ENCODE results near the gene BCAS3.

DNA sequence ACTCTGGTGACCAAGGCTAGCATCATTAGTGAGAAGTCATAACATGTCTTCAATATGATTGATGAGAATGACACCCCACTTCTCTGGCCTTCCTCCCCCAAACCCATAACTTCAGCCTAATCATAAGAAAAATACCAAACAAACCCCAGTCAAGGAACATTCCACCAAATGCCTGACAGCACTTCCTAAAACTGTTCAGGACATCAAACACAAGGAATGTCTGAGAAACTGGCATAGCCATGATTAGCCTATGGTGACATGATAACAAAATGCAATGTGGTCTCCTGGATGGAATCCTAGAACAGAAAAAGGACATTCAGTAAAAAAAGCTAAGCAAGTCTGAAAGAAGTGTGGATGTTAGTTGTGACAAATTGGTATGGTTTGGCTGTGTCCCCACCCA, 749.9 kb downstream of the BCAS3 start:
- TF ChIP-seq, protein P1, sequence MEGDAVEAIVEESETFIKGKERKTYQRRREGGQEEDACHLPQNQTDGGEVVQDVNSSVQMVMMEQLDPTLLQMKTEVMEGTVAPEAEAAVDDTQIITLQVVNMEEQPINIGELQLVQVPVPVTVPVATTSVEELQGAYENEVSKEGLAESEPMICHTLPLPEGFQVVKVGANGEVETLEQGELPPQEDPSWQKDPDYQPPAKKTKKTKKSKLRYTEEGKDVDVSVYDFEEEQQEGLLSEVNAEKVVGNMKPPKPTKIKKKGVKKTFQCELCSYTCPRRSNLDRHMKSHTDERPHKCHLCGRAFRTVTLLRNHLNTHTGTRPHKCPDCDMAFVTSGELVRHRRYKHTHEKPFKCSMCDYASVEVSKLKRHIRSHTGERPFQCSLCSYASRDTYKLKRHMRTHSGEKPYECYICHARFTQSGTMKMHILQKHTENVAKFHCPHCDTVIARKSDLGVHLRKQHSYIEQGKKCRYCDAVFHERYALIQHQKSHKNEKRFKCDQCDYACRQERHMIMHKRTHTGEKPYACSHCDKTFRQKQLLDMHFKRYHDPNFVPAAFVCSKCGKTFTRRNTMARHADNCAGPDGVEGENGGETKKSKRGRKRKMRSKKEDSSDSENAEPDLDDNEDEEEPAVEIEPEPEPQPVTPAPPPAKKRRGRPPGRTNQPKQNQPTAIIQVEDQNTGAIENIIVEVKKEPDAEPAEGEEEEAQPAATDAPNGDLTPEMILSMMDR (IDR thresholded peaks at IDR 0.05): no peak
- no peak for TF ChIP-seq POLR2A (IDR thresholded peaks at IDR 0.05)

Measured in heart left ventricle (tissue), 13 donors.